B cell (primary cell): ENCODE data around the gene PFKFB1. TPM values are rescaled to one million over a fixed set of nuclear protein-coding genes. Genes with fewer than 3 reads are reported as not detected.

Source experiments
- ATAC-seq: fragments of 200-7000 bp; cut with Tn5 transposase; one replicate; pipeline ENCODE4 v1.10.0; 2021; ENCODE audit warnings: low read depth, mild to moderate bottlenecking, moderate number of reproducible peaks, moderate library complexity
- CTCF ChIA-PET: fragments of 350-600 bp; sonication (Branson Sonifier 250); formaldehyde crosslinking; loops from one replicate; lab custom pipeline; 2021; ENCODE audit warnings: antibody characterized with exemption, inconsistent platforms; lab: Charles Lee
- POLR2A ChIA-PET: fragments of 350-600 bp; sonication (Branson Sonifier 250); formaldehyde crosslinking; loops from one replicate; lab custom pipeline; 2021; ENCODE audit warnings: antibody characterized with exemption; lab: Charles Lee
- DNase-seq: peaks from one replicate; pipeline ENCODE4 v3.0.0; 2013
- H2AFZ ChIP-seq: 2 replicates; pipeline ENCODE4 v1.6.1; 2012; ENCODE audit warnings: mild to moderate bottlenecking, low read depth, low read length; ENCODE audit not compliant: insufficient read depth, poor library complexity, severe bottlenecking
- H3K27ac ChIP-seq, 2 donors: 1 replicate in 1 of 2; 2 replicates in 1 of 2; pipeline ENCODE4 v1.5.1; 2012 to 2013; ENCODE audit warnings: low read length in 2 of 2, mild to moderate bottlenecking in 2 of 2, moderate library complexity in 1 of 2
- H3K27me3 ChIP-seq, 4 experiments: fragments of 200-600 bp in 1 of 4; sonication (generic) in 1 of 4; replicated peaks in 1 of 4; 1 replicate in 2 of 4; 2 replicates in 2 of 4; pipeline versions ENCODE4 v1.6.1 to v1.7.0; 2013 to 2016; ENCODE audit warnings: low read length in 3 of 4, mild to moderate bottlenecking in 2 of 4, mixed read lengths in 1 of 4, moderate library complexity in 1 of 4; ENCODE audit not compliant: insufficient read depth in 4 of 4, control insufficient read depth in 3 of 4; ENCODE audit errors: control extremely low read depth in 1 of 4
- H3K36me3 ChIP-seq, 2 experiments: replicated peaks in 1 of 2; 1 replicate in 1 of 2; 2 replicates in 1 of 2; pipeline versions ENCODE4 v1.6.1 to v1.7.1; 2013; ENCODE audit warnings: low read length in 1 of 2; ENCODE audit not compliant: insufficient read depth in 2 of 2, control insufficient read depth in 1 of 2; ENCODE audit errors: control extremely low read depth in 1 of 2, extremely low read depth in 1 of 2
- H3K4me1 ChIP-seq, 2 donors: fragments of 200-600 bp in 1 of 2; sonication (generic) in 1 of 2; 1 replicate in 1 of 2; 2 replicates in 1 of 2; pipeline versions ENCODE4 v1.5.1 to v1.6.1; 2013 to 2017; ENCODE audit warnings: low read length in 2 of 2; ENCODE audit not compliant: control insufficient read depth in 2 of 2, insufficient read depth in 2 of 2
- H3K4me2 ChIP-seq: replicated peaks from 2 replicates; pipeline ENCODE3; 2012; ENCODE audit warnings: mild to moderate bottlenecking, low read depth, low read length; ENCODE audit not compliant: poor library complexity, severe bottlenecking
- H3K4me3 ChIP-seq, 5 experiments: fragments of 200-600 bp in 1 of 5; sonication (generic) in 1 of 5; 1 replicate in 3 of 5; 2 replicates in 2 of 5; pipeline versions ENCODE4 v1.5.1 to v1.7.0; 2011 to 2016; ENCODE audit warnings: low read length in 4 of 5, mild to moderate bottlenecking in 4 of 5, low read depth in 2 of 5, control low read depth in 1 of 5, moderate library complexity in 1 of 5; ENCODE audit not compliant: insufficient read depth in 1 of 5; ENCODE audit errors: control extremely low read depth in 1 of 5, extremely low read depth in 1 of 5
- H3K79me2 ChIP-seq: fragments of 200-600 bp; sonication (generic); one replicate; pipeline ENCODE4 v1.6.0; 2016; ENCODE audit warnings: low read length; ENCODE audit not compliant: control insufficient read depth, insufficient read depth
- H3K9ac ChIP-seq: fragments of 200-600 bp; sonication (generic); 2 replicates; pipeline ENCODE4 v1.6.1; 2017; ENCODE audit warnings: mild to moderate bottlenecking, low read length, moderate library complexity
- H3K9me3 ChIP-seq, 3 donors: one replicate each; pipeline versions ENCODE4 v1.6.1 to v1.7.1; 2013; ENCODE audit warnings: low read length in 2 of 3; ENCODE audit not compliant: control insufficient read depth in 2 of 3, insufficient read depth in 1 of 3; ENCODE audit errors: control extremely low read depth in 1 of 3
- H4K20me1 ChIP-seq: 2 replicates; pipeline ENCODE4 v1.6.0; 2012; ENCODE audit warnings: mild to moderate bottlenecking, low read length; ENCODE audit not compliant: insufficient read depth, control insufficient read depth, poor library complexity, severe bottlenecking
- H3K27ac Mint-ChIP-seq: one replicate; pipeline ENCODE4 v1.8.0; 2021; ENCODE audit warnings: mixed read lengths
- H3K27me3 Mint-ChIP-seq: one replicate; pipeline ENCODE4 v1.8.0; 2021; ENCODE audit warnings: mixed read lengths
- H3K4me1 Mint-ChIP-seq: one replicate; pipeline ENCODE4 v1.8.0; 2021; ENCODE audit warnings: mixed read lengths
- H3K4me3 Mint-ChIP-seq: one replicate; pipeline ENCODE4 v1.8.0; 2021; ENCODE audit warnings: mixed read lengths
- H3K9me3 Mint-ChIP-seq: one replicate; pipeline ENCODE4 v1.8.0; 2022; ENCODE audit warnings: mixed read lengths; ENCODE audit not compliant: insufficient read depth
- EZH2 ChIP-seq: IDR thresholded peaks from 2 replicates; pipeline ENCODE4 v1.6.1; 2012; ENCODE audit warnings: borderline replicate concordance, low read depth, mild to moderate bottlenecking, moderate library complexity, low read length; ENCODE audit not compliant: insufficient read depth, poor library complexity, severe bottlenecking
- WGBS: methylation state at CpG from one replicate; pipeline ENCODE4 v1.1.5; 2013; ENCODE audit warnings: missing lambda C conversion rate; ENCODE audit not compliant: insufficient coverage; 5-methylcytosine and 5-hydroxymethylcytosine counted together
- intact Hi-C: fragments of 100-400 bp; cut with micrococcal nuclease; formaldehyde crosslinking; loops from one replicate; pipeline ENCODE4 v1.10.0; 2022
- polyA plus RNA-seq: library from polyadenylated mRNA; depleted of rRNA; stranded (reverse); fragments of >200 nt; gene quantifications from 2 replicates; pipeline ENCODE4 v1.2.3, GENCODE V29; 2012
- total RNA-seq, 2 donors: library from RNA; stranded (reverse); fragments of 120-200 nt in 1 of 2; gene quantifications; 1 replicate in 1 of 2; 2 replicates in 1 of 2; pipeline versions ENCODE4 v1.2.3 to v1.2.4, GENCODE V29; 2013 to 2022
- TF ChIP-seq, protein P1 (sequence below): fragments of 200-600 bp; IDR thresholded peaks from one replicate; pipeline ENCODE4 v1.8.0; 2022; ENCODE audit warnings: antibody characterized with exemption, mild to moderate bottlenecking

PFKFB1 gene
- total and polyA plus RNA-seq, 2 donors (not counting 1 experiment from before 2014, with no cell fraction given), result 0.37 to 0.47 TPM

DNA sequence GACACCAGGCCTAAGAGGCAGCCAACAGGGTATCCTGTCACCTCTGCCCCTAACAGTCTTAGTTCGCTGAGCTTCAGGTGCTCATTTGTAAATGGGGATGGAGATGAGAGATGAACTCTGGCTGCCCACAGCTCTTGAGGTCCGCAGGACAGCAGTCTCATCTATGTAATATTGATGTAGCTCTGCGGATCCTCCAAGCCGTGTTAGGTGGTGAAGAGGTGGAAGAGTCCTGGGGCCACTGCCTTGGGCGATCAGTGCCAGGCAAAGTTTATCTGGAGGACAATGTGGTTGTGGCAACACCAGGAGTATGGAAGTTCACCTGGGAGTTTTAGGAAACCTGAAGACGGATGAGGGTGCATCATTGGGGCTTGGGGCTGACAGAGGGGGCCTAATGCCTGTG lies 59.9 kb downstream of the PFKFB1 start:
- ChIA-PET CTCF (no interaction called here), POLR2A (no interaction called here)
- Histone ChIP-seq H3K9ac (no peak overlapping the region), H3K27ac (no peak overlapping the region), H3K36me3 (no peaks in the 10 kb centered on the region), H2AFZ (no peak overlapping the region), H3K4me1 (no peaks in the 10 kb centered on the region), H3K4me2 (no peak overlapping the region), H3K4me3 (no peak overlapping the region), H3K79me2 (no peaks in the 10 kb centered on the region), H3K9me3 (no peaks in the 10 kb centered on the region), H3K27me3 (no peaks in the 10 kb centered on the region), H4K20me1 (no peaks in the 10 kb centered on the region)
- no peak overlapping the region for H3K27ac Mint-ChIP-seq
- ATAC-seq (no peak), DNase-seq (no peak)
- intact Hi-C loops, result no loop called here
- no peaks in the 10 kb centered on the region for H3K9me3 Mint-ChIP-seq
- TF ChIP-seq, protein P1, sequence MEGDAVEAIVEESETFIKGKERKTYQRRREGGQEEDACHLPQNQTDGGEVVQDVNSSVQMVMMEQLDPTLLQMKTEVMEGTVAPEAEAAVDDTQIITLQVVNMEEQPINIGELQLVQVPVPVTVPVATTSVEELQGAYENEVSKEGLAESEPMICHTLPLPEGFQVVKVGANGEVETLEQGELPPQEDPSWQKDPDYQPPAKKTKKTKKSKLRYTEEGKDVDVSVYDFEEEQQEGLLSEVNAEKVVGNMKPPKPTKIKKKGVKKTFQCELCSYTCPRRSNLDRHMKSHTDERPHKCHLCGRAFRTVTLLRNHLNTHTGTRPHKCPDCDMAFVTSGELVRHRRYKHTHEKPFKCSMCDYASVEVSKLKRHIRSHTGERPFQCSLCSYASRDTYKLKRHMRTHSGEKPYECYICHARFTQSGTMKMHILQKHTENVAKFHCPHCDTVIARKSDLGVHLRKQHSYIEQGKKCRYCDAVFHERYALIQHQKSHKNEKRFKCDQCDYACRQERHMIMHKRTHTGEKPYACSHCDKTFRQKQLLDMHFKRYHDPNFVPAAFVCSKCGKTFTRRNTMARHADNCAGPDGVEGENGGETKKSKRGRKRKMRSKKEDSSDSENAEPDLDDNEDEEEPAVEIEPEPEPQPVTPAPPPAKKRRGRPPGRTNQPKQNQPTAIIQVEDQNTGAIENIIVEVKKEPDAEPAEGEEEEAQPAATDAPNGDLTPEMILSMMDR, result no peak
- no peak for TF ChIP-seq EZH2
- no peaks in the 10 kb centered on the region for H3K4me1 Mint-ChIP-seq
- H3K27me3 Mint-ChIP-seq, result no peaks in the 10 kb centered on the region
- H3K4me3 Mint-ChIP-seq, result no peak overlapping the region
- WGBS, result 95% methylated on average over 4 of the region's 6 CpGs

DNA sequence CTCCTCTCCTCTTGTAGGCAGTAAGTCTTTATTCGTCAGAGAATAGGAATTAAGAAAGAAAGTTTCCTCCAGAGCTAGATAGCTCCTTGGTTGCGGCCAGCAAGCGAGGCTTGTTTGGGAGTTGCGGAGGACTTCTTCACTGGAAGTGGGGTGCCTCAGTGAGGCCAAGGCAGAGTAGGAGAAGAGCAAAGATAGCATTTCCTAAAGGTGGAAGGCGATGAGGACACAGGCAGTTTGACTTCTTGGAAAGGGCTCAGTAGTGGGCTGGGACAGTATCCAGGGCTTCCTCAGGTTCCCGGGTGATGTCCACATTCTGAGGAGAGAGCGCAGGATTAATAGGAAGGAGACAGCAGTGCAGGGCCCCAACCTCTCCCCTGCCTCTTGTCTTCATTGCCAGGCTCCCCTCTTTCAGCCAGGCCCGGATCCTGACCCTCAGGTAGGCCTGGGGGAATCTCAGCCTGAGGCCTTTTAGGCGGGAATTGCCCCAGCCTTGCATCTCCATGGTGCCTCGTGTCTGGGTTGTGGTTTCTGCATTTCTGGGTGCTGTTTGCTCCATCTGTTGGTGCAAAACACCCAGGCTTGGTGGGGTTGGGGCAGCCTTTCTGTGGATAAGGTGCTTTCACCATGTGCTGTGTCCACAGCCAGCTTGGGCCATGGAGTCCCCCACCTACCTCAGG lies 60.7 kb downstream of the PFKFB1 start:
- no peak overlapping the region for H3K4me3 ChIP-seq
- CTCF ChIA-PET, result no interaction called here
- H3K9me3 Mint-ChIP-seq, result no peaks in the 10 kb centered on the region
- POLR2A ChIA-PET, result no interaction called here
- no peak for ATAC-seq
- no peaks in the 10 kb centered on the region for H3K4me1 Mint-ChIP-seq
- H4K20me1 ChIP-seq, result no peaks in the 10 kb centered on the region
- no peaks in the 10 kb centered on the region for H3K36me3 ChIP-seq
- no peak overlapping the region for H2AFZ ChIP-seq
- no peaks in the 10 kb centered on the region for H3K4me1 ChIP-seq
- no peak overlapping the region for H3K27ac Mint-ChIP-seq
- H3K79me2 ChIP-seq, result no peaks in the 10 kb centered on the region
- 96% methylated on average over 4 of the region's 10 CpGs for WGBS
- H3K4me3 Mint-ChIP-seq, result no peak overlapping the region
- no peak for DNase-seq
- intact Hi-C loops, result no loop called here
- no peaks in the 10 kb centered on the region for H3K27me3 Mint-ChIP-seq
- H3K27ac ChIP-seq, result no peak overlapping the region
- H3K4me2 ChIP-seq, result no peak overlapping the region
- TF ChIP-seq, protein P1, result no peak
- TF ChIP-seq EZH2, result no peak
- H3K9me3 ChIP-seq, result no peaks in the 10 kb centered on the region
- H3K27me3 ChIP-seq, result no peaks in the 10 kb centered on the region
- H3K9ac ChIP-seq, result no peak overlapping the region
